ENCODE data around the gene CCL5.

CCL5 gene

DNA sequence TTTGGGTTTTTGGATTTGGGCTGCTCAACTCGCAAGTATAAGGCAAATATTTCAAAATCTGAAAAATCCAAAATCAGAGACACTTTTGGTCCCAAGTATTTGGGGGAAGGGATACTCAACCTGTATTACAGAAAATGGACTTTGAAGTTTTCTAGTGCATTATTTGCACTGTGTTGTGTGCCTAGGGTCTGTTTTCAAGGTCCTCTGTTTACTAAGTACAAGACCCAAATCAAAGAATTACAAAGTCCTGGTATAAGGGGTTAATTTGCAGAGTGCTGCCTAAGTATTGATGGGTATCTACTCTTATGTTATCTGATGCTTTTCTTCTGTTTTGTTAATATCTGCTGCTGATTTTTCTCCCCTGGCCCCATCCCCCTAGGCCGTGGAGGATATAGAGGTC is 36.5 kb downstream of the CCL5 start:
- DNase-seq (ENCODE audit: low read depth): no peak
- TF ChIP-seq, protein P1, sequence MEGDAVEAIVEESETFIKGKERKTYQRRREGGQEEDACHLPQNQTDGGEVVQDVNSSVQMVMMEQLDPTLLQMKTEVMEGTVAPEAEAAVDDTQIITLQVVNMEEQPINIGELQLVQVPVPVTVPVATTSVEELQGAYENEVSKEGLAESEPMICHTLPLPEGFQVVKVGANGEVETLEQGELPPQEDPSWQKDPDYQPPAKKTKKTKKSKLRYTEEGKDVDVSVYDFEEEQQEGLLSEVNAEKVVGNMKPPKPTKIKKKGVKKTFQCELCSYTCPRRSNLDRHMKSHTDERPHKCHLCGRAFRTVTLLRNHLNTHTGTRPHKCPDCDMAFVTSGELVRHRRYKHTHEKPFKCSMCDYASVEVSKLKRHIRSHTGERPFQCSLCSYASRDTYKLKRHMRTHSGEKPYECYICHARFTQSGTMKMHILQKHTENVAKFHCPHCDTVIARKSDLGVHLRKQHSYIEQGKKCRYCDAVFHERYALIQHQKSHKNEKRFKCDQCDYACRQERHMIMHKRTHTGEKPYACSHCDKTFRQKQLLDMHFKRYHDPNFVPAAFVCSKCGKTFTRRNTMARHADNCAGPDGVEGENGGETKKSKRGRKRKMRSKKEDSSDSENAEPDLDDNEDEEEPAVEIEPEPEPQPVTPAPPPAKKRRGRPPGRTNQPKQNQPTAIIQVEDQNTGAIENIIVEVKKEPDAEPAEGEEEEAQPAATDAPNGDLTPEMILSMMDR (IDR thresholded peaks at IDR 0.05; ENCODE audit: insufficient read depth, low read depth, low read length, missing control alignments): no peak
- no peak overlapping the region for H3K4me3 ChIP-seq (ENCODE audit: low read depth, low read length)

DNA sequence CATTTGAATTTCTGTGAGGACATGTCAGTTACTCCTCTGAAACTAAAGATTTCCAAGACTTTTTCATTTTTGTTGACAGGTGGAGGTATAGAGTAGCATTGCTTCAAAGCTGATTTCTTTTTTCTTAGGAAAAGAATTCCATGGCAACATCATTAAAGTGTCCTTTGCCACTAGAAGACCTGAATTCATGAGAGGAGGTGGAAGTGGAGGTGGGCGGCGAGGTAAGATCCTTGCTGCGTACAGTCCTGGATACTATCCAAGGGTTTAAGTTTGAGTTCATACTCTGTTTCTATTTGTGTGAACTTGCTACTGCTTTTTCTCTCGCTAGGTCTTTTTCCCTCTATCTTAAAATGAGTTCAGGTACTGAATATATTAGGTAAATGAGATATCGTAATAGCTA is 37.9 kb downstream of the CCL5 start:
- TF ChIP-seq, protein P1 (IDR thresholded peaks at IDR 0.05; ENCODE audit: insufficient read depth, low read depth, low read length, missing control alignments): no peak
- DNase-seq (ENCODE audit: low read depth): no peak
- H3K4me3 ChIP-seq (ENCODE audit: low read depth, low read length): no peak overlapping the region

DNA sequence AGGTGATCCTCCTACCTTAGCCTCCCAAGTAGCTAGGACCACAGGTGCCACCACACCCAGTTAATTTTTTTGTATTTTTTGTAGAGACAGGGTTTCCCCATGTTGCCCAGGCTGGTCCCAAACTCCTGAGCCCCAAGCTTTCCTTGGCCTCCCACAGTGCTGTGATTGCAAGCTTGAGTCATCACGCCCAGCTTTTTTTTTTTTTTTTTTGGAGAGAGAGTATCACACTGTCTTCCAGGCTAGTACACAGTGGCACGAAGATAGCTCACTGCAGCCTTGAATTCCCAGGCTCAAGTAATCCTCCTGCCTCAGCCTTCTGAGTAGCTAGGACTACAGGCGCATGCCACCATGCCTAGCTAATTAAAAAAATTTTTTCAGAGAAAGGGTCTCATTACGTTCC is 38.7 kb downstream of the CCL5 start:
- TF ChIP-seq, protein P1 (IDR thresholded peaks at IDR 0.05; ENCODE audit: insufficient read depth, low read depth, low read length, missing control alignments): no peak
- no peak overlapping the region for H3K4me3 ChIP-seq (ENCODE audit: low read depth, low read length)
- DNase-seq (ENCODE audit: low read depth): no peak

DNA sequence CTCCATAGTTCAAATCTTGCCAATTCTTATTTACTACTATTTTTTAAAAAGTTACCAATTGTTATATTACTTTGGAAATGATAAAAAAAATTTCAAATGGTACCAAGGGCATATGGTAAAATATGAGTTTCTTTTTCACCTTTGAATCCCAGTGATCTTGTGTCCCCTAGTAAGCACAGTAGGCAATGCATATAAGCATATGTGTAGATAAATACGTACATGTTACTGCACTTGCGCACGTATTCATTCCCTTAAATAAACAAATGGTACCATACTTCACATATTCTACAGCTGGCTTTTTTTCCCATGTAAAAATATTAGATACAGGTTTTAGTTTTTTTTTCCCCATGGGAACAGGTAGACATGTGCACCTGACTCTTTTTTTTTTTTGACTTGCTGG is 39.1 kb downstream of the CCL5 start:
- TF ChIP-seq, protein P1 (IDR thresholded peaks at IDR 0.05; ENCODE audit: insufficient read depth, low read depth, low read length, missing control alignments): no peak
- H3K4me3 ChIP-seq (ENCODE audit: low read depth, low read length): no peak overlapping the region
- no peak for DNase-seq (ENCODE audit: low read depth)

DNA sequence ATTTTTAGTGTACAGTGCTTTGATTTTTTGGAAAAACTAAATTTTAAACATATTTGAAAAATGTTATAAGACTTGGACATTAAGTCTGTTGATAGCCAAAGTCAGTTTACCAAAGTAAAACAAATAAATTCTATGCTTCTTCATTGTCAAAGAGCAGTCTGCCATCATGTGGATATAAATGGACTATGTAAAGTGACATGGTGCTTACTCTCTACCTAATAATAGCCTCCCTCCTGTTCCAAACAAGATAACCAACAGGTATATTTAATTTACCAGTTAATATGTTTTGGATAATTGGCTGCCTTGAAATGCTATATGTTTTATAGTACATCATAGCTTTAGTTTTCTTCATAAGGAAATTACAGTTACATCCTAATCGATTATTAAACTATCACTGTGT is 55.0 kb downstream of the CCL5 start:
- DNase-seq (ENCODE audit: low read depth): no peak
- H3K4me3 ChIP-seq (ENCODE audit: low read depth, low read length): no peak overlapping the region
- TF ChIP-seq, protein P1 (IDR thresholded peaks at IDR 0.05; ENCODE audit: insufficient read depth, low read depth, low read length, missing control alignments): no peak
